WI38 (cell line): ENCODE data around the gene CGRRF1.

Experiments
- H3K4me3 ChIP-seq: 2 replicates; pipeline ENCODE4 v1.5.1; 2011; ENCODE audit warnings: low read depth, mild to moderate bottlenecking, control low read depth, low read length
- CTCF ChIP-seq: IDR thresholded peaks from 2 replicates; pipeline ENCODE4 v1.5.1; 2012; ENCODE audit warnings: low read depth, mild to moderate bottlenecking, control low read depth, low read length

Gene CGRRF1

GRCh38 chr14:54489731-54490444 lies 19.8 kb upstream of the CGRRF1 start:
- no peak for TF ChIP-seq CTCF
- H3K4me3 ChIP-seq = peak overlapping the region; percentile 80

GRCh38 chr14:54490445-54491175 lies 19.1 kb upstream of the CGRRF1 start:
- no peak for TF ChIP-seq CTCF
- H3K4me3 ChIP-seq = no peak overlapping the region

GRCh38 chr14:54493293-54493692 lies 16.4 kb upstream of the CGRRF1 start:
- no peak overlapping the region for H3K4me3 ChIP-seq
- no peak for TF ChIP-seq CTCF

GRCh38 chr14:54497224-54497623 lies 12.5 kb upstream of the CGRRF1 start:
- TF ChIP-seq CTCF = no peak
- H3K4me3 ChIP-seq = no peak overlapping the region

- no peak overlapping the region for H3K4me3 ChIP-seq
- TF ChIP-seq CTCF = no peak
Observed at GRCh38 chr14:54498095-54498531, 11.6 kb upstream of the CGRRF1 start.

- TF ChIP-seq CTCF = no peak
Observed at GRCh38 chr14:54498579-54498978, 11.1 kb upstream of the CGRRF1 start.

GRCh38 chr14:54500744-54501143 lies 9.0 kb upstream of the CGRRF1 start:
- no peak overlapping the region for H3K4me3 ChIP-seq
- no peak for TF ChIP-seq CTCF

More at GRCh38 chr14:54498579-54498978, 11.1 kb upstream of the CGRRF1 start:
- no peak overlapping the region for H3K4me3 ChIP-seq
